ENCODE data around the gene CHST12. TPM values are rescaled to one million over a fixed set of nuclear protein-coding genes. Genes with fewer than 3 reads are reported as not detected.
"Not testable (repeated sequence)": the region's sequence is repeated elsewhere in the genome, so short reads cannot be mapped to it uniquely, and the experiment has no call there.

Gene CHST12
- total RNA-seq, 1 experiment from 2014 or later = 0.82 TPM

- Histone ChIP-seq H3K27me3 (ENCODE audit: low read length) (no peaks in the 10 kb centered on the region), H3K4me1 (ENCODE audit: low read length) (no peaks in the 10 kb centered on the region), H3K4me2 (ENCODE audit: low read depth, low read length, poor library complexity, severe bottlenecking) (no peak overlapping the region), H3K9me2 (replicated peaks; ENCODE audit: insufficient read depth, low read length) (no peaks in the 10 kb centered on the region), H3K9ac (ENCODE audit: low read length) (no peak overlapping the region), H3K9me3 (ENCODE audit: low read length) (no peaks in the 10 kb centered on the region), H3K36me3 (ENCODE audit: insufficient read depth, low read length) (no peaks in the 10 kb centered on the region), H4K20me1 (ENCODE audit: insufficient read depth, low read depth, low read length) (no peaks in the 10 kb centered on the region), H3K27ac (ENCODE audit: low read length) (no peak overlapping the region), H3K4me3 (ENCODE audit: low read length) (no peak overlapping the region), H3K79me2 (ENCODE audit: low read length) (no peaks in the 10 kb centered on the region), H2AFZ (ENCODE audit: low read length) (no peak overlapping the region)
- DNase-seq = no peak
These were observed 15.3 kb upstream of the CHST12 start for GRCh38 chr7:2387897-2388636.

- Histone ChIP-seq H3K4me1 (ENCODE audit: low read length) (no peaks in the 10 kb centered on the region), H3K4me3 (ENCODE audit: low read length) (no peak overlapping the region), H3K9me2 (replicated peaks; ENCODE audit: insufficient read depth, low read length) (no peaks in the 10 kb centered on the region), H3K27me3 (ENCODE audit: low read length) (no peaks in the 10 kb centered on the region), H3K27ac (ENCODE audit: low read length) (no peak overlapping the region), H3K9ac (ENCODE audit: low read length) (no peak overlapping the region), H4K20me1 (ENCODE audit: insufficient read depth, low read depth, low read length) (no peaks in the 10 kb centered on the region), H3K9me3 (ENCODE audit: low read length) (no peaks in the 10 kb centered on the region), H3K4me2 (ENCODE audit: low read depth, low read length, poor library complexity, severe bottlenecking) (no peak overlapping the region), H3K79me2 (ENCODE audit: low read length) (no peaks in the 10 kb centered on the region), H3K36me3 (ENCODE audit: insufficient read depth, low read length) (no peaks in the 10 kb centered on the region), H2AFZ (ENCODE audit: low read length) (no peak overlapping the region)
- no peak for DNase-seq
These were observed 14.8 kb upstream of the CHST12 start for GRCh38 chr7:2388637-2388954.

GRCh38 chr7:2390020-2390816 is 13.2 kb upstream of the CHST12 start:
- not testable (repeated sequence) for H3K9ac ChIP-seq (ENCODE audit: low read length)

GRCh38 chr7:2393706-2394105 is 9.7 kb upstream of the CHST12 start:
- Histone ChIP-seq H3K27me3 (ENCODE audit: low read length) (no peaks in the 10 kb centered on the region), H3K9me2 (replicated peaks; ENCODE audit: insufficient read depth, low read length) (no peaks in the 10 kb centered on the region), H3K4me2 (ENCODE audit: low read depth, low read length, poor library complexity, severe bottlenecking) (no peak overlapping the region), H3K4me1 (ENCODE audit: low read length) (no peaks in the 10 kb centered on the region), H3K79me2 (ENCODE audit: low read length) (no peaks in the 10 kb centered on the region), H3K9ac (ENCODE audit: low read length) (no peak overlapping the region), H4K20me1 (ENCODE audit: insufficient read depth, low read depth, low read length) (no peaks in the 10 kb centered on the region), H3K36me3 (ENCODE audit: insufficient read depth, low read length) (no peaks in the 10 kb centered on the region), H2AFZ (ENCODE audit: low read length) (no peak overlapping the region), H3K4me3 (ENCODE audit: low read length) (no peak overlapping the region), H3K9me3 (ENCODE audit: low read length) (no peaks in the 10 kb centered on the region), H3K27ac (ENCODE audit: low read length) (no peak overlapping the region)
- DNase-seq = no peak

More at GRCh38 chr7:2390020-2390816, 13.2 kb upstream of the CHST12 start:
- H3K9me3 ChIP-seq (ENCODE audit: low read length); H3K4me3 ChIP-seq (ENCODE audit: low read length); H3K27ac ChIP-seq (ENCODE audit: low read length); H3K36me3 ChIP-seq (ENCODE audit: insufficient read depth, low read length); H3K4me1 ChIP-seq (ENCODE audit: low read length); H3K27me3 ChIP-seq (ENCODE audit: low read length); H4K20me1 ChIP-seq (ENCODE audit: insufficient read depth, low read depth, low read length); H2AFZ ChIP-seq (ENCODE audit: low read length); H3K4me2 ChIP-seq (ENCODE audit: low read depth, low read length, poor library complexity, severe bottlenecking); H3K9me2 ChIP-seq (replicated peaks; ENCODE audit: insufficient read depth, low read length); DNase-seq; H3K79me2 ChIP-seq (ENCODE audit: low read length): not testable (repeated sequence)

- H3K27ac ChIP-seq (ENCODE audit: low read length) = no peak overlapping the region
- no peaks in the 10 kb centered on the region for H3K9me3 ChIP-seq (ENCODE audit: low read length)
- H2AFZ ChIP-seq (ENCODE audit: low read length) = no peak overlapping the region
- H3K36me3 ChIP-seq (ENCODE audit: insufficient read depth, low read length) = no peaks in the 10 kb centered on the region
- no peaks in the 10 kb centered on the region for H3K9me2 ChIP-seq (replicated peaks; ENCODE audit: insufficient read depth, low read length)
- no peaks in the 10 kb centered on the region for H3K4me1 ChIP-seq (ENCODE audit: low read length)
- no peak for DNase-seq
- H3K4me2 ChIP-seq (ENCODE audit: low read depth, low read length, poor library complexity, severe bottlenecking) = no peak overlapping the region
- H3K27me3 ChIP-seq (ENCODE audit: low read length) = no peaks in the 10 kb centered on the region
- no peaks in the 10 kb centered on the region for H4K20me1 ChIP-seq (ENCODE audit: insufficient read depth, low read depth, low read length)
- no peak overlapping the region for H3K9ac ChIP-seq (ENCODE audit: low read length)
- H3K79me2 ChIP-seq (ENCODE audit: low read length) = no peaks in the 10 kb centered on the region
- H3K4me3 ChIP-seq (ENCODE audit: low read length) = no peak overlapping the region
These were observed 8.8 kb upstream of the CHST12 start for GRCh38 chr7:2394566-2395082.

GRCh38 chr7:2398506-2398905 is 4.9 kb upstream of the CHST12 start:
- H2AFZ ChIP-seq (ENCODE audit: low read length) = no peak overlapping the region
- no peaks in the 10 kb centered on the region for H4K20me1 ChIP-seq (ENCODE audit: insufficient read depth, low read depth, low read length)
- no peak for DNase-seq
- no peak overlapping the region for H3K9ac ChIP-seq (ENCODE audit: low read length)
- H3K4me2 ChIP-seq (ENCODE audit: low read depth, low read length, poor library complexity, severe bottlenecking) = no peak overlapping the region
- no peaks in the 10 kb centered on the region for H3K36me3 ChIP-seq (ENCODE audit: insufficient read depth, low read length)
- no peaks in the 10 kb centered on the region for H3K79me2 ChIP-seq (ENCODE audit: low read length)
- H3K9me2 ChIP-seq (replicated peaks; ENCODE audit: insufficient read depth, low read length) = no peaks in the 10 kb centered on the region
- H3K27me3 ChIP-seq (ENCODE audit: low read length) = no peaks in the 10 kb centered on the region
- peaks cover 4% of the 10 kb centered on the region for H3K4me1 ChIP-seq (ENCODE audit: low read length)
- no peak overlapping the region for H3K4me3 ChIP-seq (ENCODE audit: low read length)
- H3K27ac ChIP-seq (ENCODE audit: low read length) = no peak overlapping the region
- no peaks in the 10 kb centered on the region for H3K9me3 ChIP-seq (ENCODE audit: low read length)

- Histone ChIP-seq H3K27me3 (ENCODE audit: low read length) (no peaks in the 10 kb centered on the region), H3K9me2 (replicated peaks; ENCODE audit: insufficient read depth, low read length) (no peaks in the 10 kb centered on the region), H3K27ac (ENCODE audit: low read length) (no peak overlapping the region), H3K4me1 (ENCODE audit: low read length) (peaks cover 15% of the 10 kb centered on the region), H2AFZ (ENCODE audit: low read length) (no peak overlapping the region), H4K20me1 (ENCODE audit: insufficient read depth, low read depth, low read length) (no peaks in the 10 kb centered on the region), H3K79me2 (ENCODE audit: low read length) (no peaks in the 10 kb centered on the region), H3K4me3 (ENCODE audit: low read length) (no peak overlapping the region), H3K36me3 (ENCODE audit: insufficient read depth, low read length) (no peaks in the 10 kb centered on the region), H3K4me2 (ENCODE audit: low read depth, low read length, poor library complexity, severe bottlenecking) (no peak overlapping the region), H3K9me3 (ENCODE audit: low read length) (no peaks in the 10 kb centered on the region), H3K9ac (ENCODE audit: low read length) (no peak overlapping the region)
- no peak for DNase-seq
These were observed 3.4 kb upstream of the CHST12 start for GRCh38 chr7:2399848-2400587.

- Histone ChIP-seq H3K9ac (ENCODE audit: low read length) (peak overlapping the region; percentile 43; the same call in 1 of the 2 replicates), H2AFZ (ENCODE audit: low read length) (no peak overlapping the region), H3K36me3 (ENCODE audit: insufficient read depth, low read length) (no peaks in the 10 kb centered on the region), H3K4me2 (ENCODE audit: low read depth, low read length, poor library complexity, severe bottlenecking) (peak overlapping the region; percentile 55), H4K20me1 (ENCODE audit: insufficient read depth, low read depth, low read length) (no peaks in the 10 kb centered on the region; the same call in 1 of the 2 replicates), H3K79me2 (ENCODE audit: low read length) (no peaks in the 10 kb centered on the region), H3K9me2 (replicated peaks; ENCODE audit: insufficient read depth, low read length) (no peaks in the 10 kb centered on the region), H3K4me3 (ENCODE audit: low read length) (peak overlapping the region; percentile 48), H3K27ac (ENCODE audit: low read length) (no peak overlapping the region), H3K9me3 (ENCODE audit: low read length) (no peaks in the 10 kb centered on the region), H3K4me1 (ENCODE audit: low read length) (peaks cover 27% of the 10 kb centered on the region), H3K27me3 (ENCODE audit: low read length) (no peaks in the 10 kb centered on the region)
- DNase-seq = no peak
These were observed 761 bp upstream of the CHST12 start for GRCh38 chr7:2402687-2403013.

All from Karpas-422 (cell line).